GM23248 (cell line): Measurements from ENCODE around the gene TFEB. TPM values are rescaled to one million over a fixed set of nuclear protein-coding genes. Genes with fewer than 3 reads are reported as not detected.

Experiments
- DNase-seq: peaks from one replicate; pipeline ENCODE4 v3.0.0-alpha.2; 2015
- H2AFZ ChIP-seq: fragments of 200-600 bp; sonication (generic); 2 replicates; pipeline ENCODE4 v1.6.1; 2016; ENCODE audit warnings: antibody characterized with exemption
- H3F3A ChIP-seq: fragments of 200-600 bp; sonication (generic); 2 replicates; pipeline ENCODE4 v1.6.1; 2016; ENCODE audit warnings: mild to moderate bottlenecking, antibody characterized with exemption, mixed run types; ENCODE audit not compliant: insufficient read depth
- H3K27ac ChIP-seq: fragments of 200-600 bp; sonication (generic); 2 replicates; pipeline ENCODE4 v1.5.1; 2016; ENCODE audit warnings: mild to moderate bottlenecking
- H3K27me3 ChIP-seq: fragments of 200-600 bp; sonication (generic); replicated peaks from 2 replicates; pipeline ENCODE4 v1.6.1; 2016; ENCODE audit warnings: mild to moderate bottlenecking; ENCODE audit not compliant: insufficient read depth
- H3K36me3 ChIP-seq: fragments of 200-600 bp; sonication (generic); 2 replicates; pipeline ENCODE4 v1.6.1; 2016; ENCODE audit warnings: low read depth, mild to moderate bottlenecking
- H3K4me1 ChIP-seq: fragments of 200-600 bp; sonication (generic); 2 replicates; pipeline ENCODE4 v1.6.1; 2016; ENCODE audit warnings: mild to moderate bottlenecking; ENCODE audit not compliant: insufficient read depth
- H3K4me2 ChIP-seq: fragments of 200-600 bp; sonication (generic); one replicate; pipeline ENCODE4 v1.6.1; 2016; ENCODE audit warnings: mild to moderate bottlenecking; ENCODE audit not compliant: unreplicated experiment
- H3K4me3 ChIP-seq: fragments of 200-600 bp; sonication (generic); 2 replicates; pipeline ENCODE4 v1.5.1; 2016; ENCODE audit warnings: mild to moderate bottlenecking
- H3K79me2 ChIP-seq: fragments of 200-600 bp; sonication (generic); 2 replicates; pipeline ENCODE4 v1.6.1; 2016; ENCODE audit warnings: mild to moderate bottlenecking; ENCODE audit not compliant: insufficient read depth
- H3K9ac ChIP-seq: fragments of 200-600 bp; sonication (generic); 2 replicates; pipeline ENCODE4 v1.6.1; 2016; ENCODE audit warnings: mild to moderate bottlenecking
- H3K9me2 ChIP-seq: fragments of 200-600 bp; sonication (generic); 2 replicates; pipeline ENCODE4 v1.6.1; 2016; ENCODE audit warnings: mixed run types, mild to moderate bottlenecking, moderate library complexity; ENCODE audit not compliant: insufficient read depth
- H3K9me3 ChIP-seq: fragments of 200-600 bp; sonication (generic); one replicate; pipeline ENCODE4 v1.6.1; 2017; ENCODE audit warnings: low read depth
- H4K20me1 ChIP-seq: fragments of 200-600 bp; sonication (generic); 2 replicates; pipeline ENCODE4 v1.6.0; 2016; ENCODE audit not compliant: insufficient read depth
- EZH2 ChIP-seq: fragments of 200-600 bp; sonication (generic); IDR thresholded peaks from 2 replicates; pipeline ENCODE4 v1.6.1; 2018; ENCODE audit warnings: antibody characterized with exemption, mild to moderate bottlenecking; ENCODE audit not compliant: insufficient read depth, poor library complexity, severe bottlenecking
- EZH2phosphoT487 ChIP-seq: fragments of 200-600 bp; sonication (generic); IDR thresholded peaks from 2 replicates; pipeline ENCODE4 v1.6.1; 2018; ENCODE audit warnings: antibody characterized with exemption, moderate library complexity, mild to moderate bottlenecking, low read depth; ENCODE audit not compliant: insufficient read depth
- WGBS, 2 experiments: methylation state at CpG; one replicate each; pipeline ENCODE4 v1.1.6; 2015 to 2017; ENCODE audit warnings: low lambda C conversion rate in 2 of 2, low coverage in 1 of 2; ENCODE audit errors: missing lambda C conversion rate in 2 of 2; 5-methylcytosine and 5-hydroxymethylcytosine counted together
- in situ Hi-C: fragments of 300-500 bp; cut with MboI; formaldehyde crosslinking; loops from 2 replicates; pipeline ENCODE4 v1.15.0; 2020
- polyA plus RNA-seq: library from polyadenylated mRNA; unstranded; fragments of >200 nt; fragmentation: Nextera tagmentation; extraction: Ambion mirVana; gene quantifications from 2 replicates; pipeline ENCODE4 v1.2.1, GENCODE V29; 2016
- total RNA-seq: library from RNA; depleted of rRNA; stranded (reverse); fragments of >200 nt; shearing (Covaris generic); gene quantifications from 2 replicates; pipeline ENCODE4 v1.2.3, GENCODE V29; 2014

TFEB gene
- total and polyA plus RNA-seq, 2 experiments from 2014 or later = 5.5 to 5.7 TPM

DNA sequence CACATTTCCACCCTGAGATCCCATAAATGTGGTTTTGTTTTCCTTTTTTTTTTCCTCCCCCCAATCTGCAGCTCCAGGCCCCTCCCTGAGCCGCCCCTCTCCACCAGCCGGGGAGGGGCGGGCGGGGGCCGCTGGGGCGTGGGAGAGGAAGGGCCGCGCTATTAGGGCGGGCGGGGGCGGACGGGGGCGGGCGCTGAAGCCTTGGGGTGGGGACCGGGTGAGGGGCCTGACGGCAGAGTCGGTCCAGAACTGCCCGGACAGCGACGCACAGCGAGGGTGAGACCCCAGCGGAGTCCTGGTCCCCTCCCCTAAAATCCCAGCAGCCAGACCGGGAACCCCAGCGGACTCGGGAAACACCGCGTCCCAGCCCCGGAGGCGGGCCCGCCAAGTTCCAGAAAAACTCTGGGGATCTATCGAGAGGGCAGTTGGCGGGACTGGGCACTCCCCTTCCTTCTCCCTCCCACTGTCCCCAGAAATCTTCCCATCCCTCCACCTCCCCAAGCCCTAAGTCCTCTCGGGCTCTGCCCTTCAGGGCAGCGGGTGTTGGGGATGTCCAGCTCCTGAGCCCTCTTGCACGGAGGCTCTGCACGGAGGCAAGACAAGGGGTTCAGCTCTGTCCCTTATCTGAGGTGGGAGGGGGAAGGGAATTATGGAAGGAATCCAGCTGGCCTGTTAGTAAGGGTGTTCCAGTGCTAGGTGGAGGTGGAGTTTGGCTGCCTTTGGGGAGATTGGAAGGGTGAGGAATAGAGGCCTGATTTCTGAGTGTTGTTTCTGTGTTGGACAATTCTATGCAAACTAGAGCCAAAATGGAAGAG lies 45.4 kb upstream of the TFEB start, which contains the start of gene PRICKLE4:
Gene PRICKLE4, plus strand, starts transcription at position 232 of the 815 bp plus-strand sequence. CDS start 2,692 bp downstream, outside the sequence.
- Histone ChIP-seq H3K9me2 (no peaks in the 10 kb centered on the region), H3K4me1 (0 out of 2 replicates have a peak, but pooled peaks cover 8% of the 10 kb centered on the region), H3K27ac (no peak within 1 kb of the TSS), H3K4me3 (peak within 1 kb of the TSS; percentile 88), H3K79me2 (peaks cover 7% of the 10 kb centered on the region; the same call in 1 of the 2 replicates), H3F3A (no peaks in the 10 kb centered on the region), H3K4me2 (peak within 1 kb of the TSS; percentile 100), H4K20me1 (no peaks in the 10 kb centered on the region), H3K9ac (peak within 1 kb of the TSS; percentile 84), H3K36me3 (no peaks in the 10 kb centered on the region), H3K27me3 (no peaks in the 10 kb centered on the region), H3K9me3 (no peaks in the 10 kb centered on the region), H2AFZ (peak within 1 kb of the TSS; percentile 98)
- no peak for TF ChIP-seq EZH2phosphoT487
- no peak for TF ChIP-seq EZH2
- DNase-seq = peak; percentile 47
- 1% methylated on average over 14 to 33 of the region's 36 CpGs for WGBS, 2 experiments
- in situ Hi-C loops = no loop called here

- peaks cover 9% of the 10 kb centered on the region; the same call in 1 of the 2 replicates for H3K4me1 ChIP-seq
- H3K9me2 ChIP-seq = no peaks in the 10 kb centered on the region
- peak within 1 kb of the TSS; percentile 98 for H2AFZ ChIP-seq
- peak within 1 kb of the TSS; percentile 88 for H3K4me3 ChIP-seq
- TF ChIP-seq EZH2phosphoT487 (no peak), EZH2 (no peak)
- H3K27me3 ChIP-seq = no peaks in the 10 kb centered on the region
- H3K4me2 ChIP-seq = peak within 1 kb of the TSS; percentile 100
- in situ Hi-C loops = no loop called here
- peak within 1 kb of the TSS; percentile 84 for H3K9ac ChIP-seq
- DNase-seq = peak; percentile 91
- peaks cover 7% of the 10 kb centered on the region; the same call in 1 of the 2 replicates for H3K79me2 ChIP-seq
- H3F3A ChIP-seq = no peaks in the 10 kb centered on the region
- no peaks in the 10 kb centered on the region for H4K20me1 ChIP-seq
- H3K36me3 ChIP-seq = no peaks in the 10 kb centered on the region
- no peaks in the 10 kb centered on the region for H3K9me3 ChIP-seq
- no peak within 1 kb of the TSS for H3K27ac ChIP-seq
- WGBS, 2 experiments = 0 to 1% methylated on average over 26 to 50 of the region's 73 CpGs
These were observed 44.6 kb upstream of the TFEB start, which contains the start of gene FRS3 for GRCh38 chr6:41779788-41780550. FRS3 (minus strand) TSS chr6:41779900; CDS start chr6:41776987, 2,913 bp downstream.

- no peaks in the 10 kb centered on the region for H3K9me3 ChIP-seq
- H3K4me3 ChIP-seq = peak overlapping the region; percentile 88
- no peaks in the 10 kb centered on the region for H3K27me3 ChIP-seq
- in situ Hi-C loops = no loop called here
- peak overlapping the region; percentile 97 for H3K4me2 ChIP-seq
- TF ChIP-seq EZH2 (no peak), EZH2phosphoT487 (no peak)
- no peak overlapping the region for H3K27ac ChIP-seq
- H3K4me1 ChIP-seq = peaks cover 13% of the 10 kb centered on the region; the same call in 1 of the 2 replicates
- DNase-seq = peak; percentile 11
- H2AFZ ChIP-seq = peak overlapping the region; percentile 88
- H3F3A ChIP-seq = no peaks in the 10 kb centered on the region
- H3K36me3 ChIP-seq = peaks cover 6% of the 10 kb centered on the region; the same call in 1 of the 2 replicates
- H3K9ac ChIP-seq = peak overlapping the region; percentile 84
- WGBS, 2 experiments = 1 to 2% methylated on average over 5 to 13 of the region's 16 CpGs
- H3K79me2 ChIP-seq = peaks cover 7% of the 10 kb centered on the region; the same call in 1 of the 2 replicates
- H3K9me2 ChIP-seq = no peaks in the 10 kb centered on the region
- H4K20me1 ChIP-seq = no peaks in the 10 kb centered on the region
These were observed 43.9 kb upstream of the TFEB start for GRCh38 chr6:41779336-41779735.

- WGBS, 2 experiments = 56 to 63% methylated on average over 6 of the region's 6 CpGs
- Histone ChIP-seq H3K4me2 (peak overlapping the region; percentile 97), H3K27ac (no peak overlapping the region), H3K36me3 (peaks cover 8% of the 10 kb centered on the region; the same call in 1 of the 2 replicates), H3K9ac (peak overlapping the region; percentile 84), H3K79me2 (peaks cover 7% of the 10 kb centered on the region; the same call in 1 of the 2 replicates), H3K9me2 (no peaks in the 10 kb centered on the region), H3K9me3 (no peaks in the 10 kb centered on the region), H2AFZ (peak overlapping the region; percentile 88), H3K4me3 (peak overlapping the region; percentile 88), H4K20me1 (no peaks in the 10 kb centered on the region), H3F3A (no peaks in the 10 kb centered on the region), H3K27me3 (no peaks in the 10 kb centered on the region), H3K4me1 (peaks cover 13% of the 10 kb centered on the region; the same call in 1 of the 2 replicates)
- in situ Hi-C loops = no loop called here
- no peak for DNase-seq
- no peak for TF ChIP-seq EZH2
- TF ChIP-seq EZH2phosphoT487 = no peak
These were observed 43.5 kb upstream of the TFEB start for GRCh38 chr6:41778895-41779294.
